ENCODE data around the gene CASP3. TPM values are rescaled to one million over a fixed set of nuclear protein-coding genes. Genes with fewer than 3 reads are reported as not detected.

The CASP3 gene
- total RNA-seq, 1 experiment from 2014 or later, result 11.4 TPM

DNA sequence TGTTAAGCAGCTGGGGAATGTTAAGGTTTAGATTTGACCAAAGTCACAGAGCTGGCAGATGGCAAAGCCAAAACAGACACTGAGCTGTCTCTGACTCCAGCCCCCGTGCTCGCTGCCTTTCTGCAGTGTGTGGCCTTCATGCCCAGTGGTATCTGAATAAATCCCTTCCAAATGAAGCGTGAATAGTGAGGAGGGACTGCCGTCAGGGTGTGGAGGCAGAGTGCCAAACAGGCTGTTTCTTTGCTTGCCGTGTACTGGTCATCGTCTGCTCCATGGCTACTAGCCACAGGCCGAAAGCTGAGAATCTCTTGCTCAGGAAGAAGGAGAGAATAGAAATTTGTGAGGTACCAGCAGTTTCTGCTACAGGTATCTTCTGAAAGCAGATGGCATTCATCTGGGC, 20.0 kb upstream of the CASP3 start (continued):
- no peak for TF ChIP-seq REST (IDR thresholded peaks at IDR 0.05; ENCODE audit: low read depth)
- no peak for TF ChIP-seq EGR1 (IDR thresholded peaks at IDR 0.05; ENCODE audit: low read depth)
- TF ChIP-seq POLR2AphosphoS5 (IDR thresholded peaks at IDR 0.05; ENCODE audit: low read depth, low read length), result no peak
- TF ChIP-seq ZFX (IDR thresholded peaks at IDR 0.05), result no peak

DNA sequence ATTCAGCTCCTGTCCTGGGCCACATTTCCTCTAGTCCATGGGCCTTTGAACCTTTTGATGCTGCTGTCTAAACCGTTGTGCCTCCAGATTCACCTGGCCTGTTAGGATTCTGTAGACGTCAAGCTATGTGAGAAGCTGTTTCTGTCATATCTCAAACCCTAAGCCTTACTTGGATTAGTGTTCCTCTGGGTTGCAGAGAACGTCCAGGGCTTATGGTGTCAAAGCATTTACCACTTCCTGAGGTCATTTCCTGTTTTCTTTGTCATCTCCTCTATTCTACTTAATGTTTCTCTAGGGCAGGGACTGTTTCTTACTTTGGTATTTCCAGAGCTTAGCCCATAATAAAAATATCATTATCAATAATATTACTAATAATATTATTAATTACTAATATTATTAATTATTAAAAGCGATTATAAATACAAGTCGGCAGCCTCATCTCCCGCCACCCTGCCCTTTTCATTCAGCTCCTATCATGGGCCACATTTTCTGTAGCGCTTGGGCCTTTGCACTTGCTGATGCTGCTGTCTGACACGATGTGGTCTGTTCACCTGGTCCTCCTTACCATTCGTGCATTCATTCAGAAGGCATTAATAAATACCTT, 19.4 kb upstream of the CASP3 start:
- Histone ChIP-seq H3K4me1 (ENCODE audit: control insufficient read depth in 1 of 2, insufficient read depth in 2 of 2, low read length in 2 of 2) (no peaks in the 10 kb centered on the region), H3K27me3 (ENCODE audit: insufficient read depth, low read length) (no peaks in the 10 kb centered on the region), H3K9me3 (ENCODE audit: control insufficient read depth in 1 of 2, insufficient read depth in 1 of 2, low read depth in 1 of 2, low read length in 2 of 2) (no peaks in the 10 kb centered on the region), H3K4me3 (replicated peaks in 1 of 2; ENCODE audit: low read depth in 1 of 2, low read length in 2 of 2) (no peak overlapping the region), H3K27ac (ENCODE audit: low read depth, low read length) (no peak overlapping the region), H3K36me3 (ENCODE audit: control insufficient read depth in 1 of 2, insufficient read depth in 2 of 2, low read length in 2 of 2) (no peaks in the 10 kb centered on the region), H2AFZ (ENCODE audit: low read depth, low read length, poor library complexity, severe bottlenecking) (no peak overlapping the region), H3K9ac (ENCODE audit: low read length) (no peak overlapping the region), H4K20me1 (ENCODE audit: insufficient read depth) (no peaks in the 10 kb centered on the region), H3K4me2 (ENCODE audit: low read length) (no peak overlapping the region), H3K79me2 (ENCODE audit: insufficient read depth, low read length) (no peaks in the 10 kb centered on the region), H3K9me2 (ENCODE audit: insufficient read depth) (no peaks in the 10 kb centered on the region)
- BruUV-seq (replicated peaks), result no TSS peak
- TF ChIP-seq POLR2A (IDR thresholded peaks at IDR 0.05; ENCODE audit: borderline replicate concordance, extremely low read depth, insufficient read depth, insufficient read length) (no peak), JUND (IDR thresholded peaks at IDR 0.05) (no peak), CBX3 (IDR thresholded peaks at IDR 0.05; ENCODE audit: low read depth) (no peak), ZBTB33 (IDR thresholded peaks at IDR 0.05; ENCODE audit: extremely low read depth, insufficient replicate concordance, low read length) (no peak), SP1 (IDR thresholded peaks at IDR 0.05; ENCODE audit: low read depth) (no peak), CEBPB (IDR thresholded peaks at IDR 0.05; ENCODE audit: low read depth) (no peak), ZNF274 (IDR thresholded peaks at IDR 0.05; ENCODE audit: low read depth, low read length) (no peak), YY1 (IDR thresholded peaks at IDR 0.05; ENCODE audit: extremely low read depth, insufficient replicate concordance, low read depth, low read length) (no peak), SIN3A (IDR thresholded peaks at IDR 0.05; ENCODE audit: low read depth) (no peak), REST (IDR thresholded peaks at IDR 0.05; ENCODE audit: low read depth) (no peak), EGR1 (IDR thresholded peaks at IDR 0.05; ENCODE audit: low read depth) (no peak)
- RAD21 ChIA-PET (ENCODE audit: low non-redundant PET in 1 of 2, low total read pairs in 2 of 2, uncharacterized antibody in 2 of 2, unreplicated experiment in 2 of 2), result no interaction called here
- DNase-seq (ENCODE audit: low read depth, low spot score) (no peak), ATAC-seq (no peak)
- intact Hi-C loops (cut with micrococcal nuclease), result no loop called here
- POLR2A ChIA-PET, result no interaction called here
- CTCF ChIA-PET, result no interaction called here

All from HCT116 (cell line).